Inflammatory macrophage (primary cell): ENCODE measurements around the gene IFI44L.

Source experiments
- DNase-seq, 2 donors: peaks; one replicate each; pipeline ENCODE4 v3.0.0-alpha.2; 2020 to 2022

The IFI44L gene

GRCh38 chr1:78645723-78646122 is 25.5 kb downstream of the IFI44L start:
- peak; percentile 65 to 76 for DNase-seq

GRCh38 chr1:78647238-78647637 is 27.0 kb downstream of the IFI44L start:
- no peak for DNase-seq

- peak; percentile 83 to 87 for DNase-seq
Observed at GRCh38 chr1:78649628-78650027, 29.4 kb downstream of the IFI44L start, which contains the start of gene IFI44. IFI44 (plus strand) TSS chr1:78649831; CDS start chr1:78650196, 365 bp downstream.

- DNase-seq, result peak; percentile 24 to 61
Observed at GRCh38 chr1:78650114-78650660, 29.9 kb downstream of the IFI44L start.

- peak in 1 of 2 donors; percentile 31 for DNase-seq
Observed at GRCh38 chr1:78651241-78651640, 31.0 kb downstream of the IFI44L start.

- no peak for DNase-seq
Observed at GRCh38 chr1:78652019-78652560, 31.8 kb downstream of the IFI44L start.

GRCh38 chr1:78658901-78659300 is 38.7 kb downstream of the IFI44L start:
- DNase-seq, result no peak

GRCh38 chr1:78663923-78664322 is 43.7 kb downstream of the IFI44L start:
- no peak for DNase-seq

GRCh38 chr1:78664763-78665162 is 44.5 kb downstream of the IFI44L start:
- no peak for DNase-seq

- no peak for DNase-seq
Observed at GRCh38 chr1:78665809-78666208, 45.6 kb downstream of the IFI44L start.

GRCh38 chr1:78667939-78668338 is 47.7 kb downstream of the IFI44L start:
- no peak for DNase-seq

- no peak for DNase-seq
Observed at GRCh38 chr1:78668427-78668826, 48.2 kb downstream of the IFI44L start.

- DNase-seq, result no peak
Observed at GRCh38 chr1:78672428-78672827, 52.2 kb downstream of the IFI44L start.

GRCh38 chr1:78673120-78673519 is 52.9 kb downstream of the IFI44L start:
- no peak for DNase-seq

- peak; percentile 75 to 77 for DNase-seq
Observed at GRCh38 chr1:78676347-78676982, 56.2 kb downstream of the IFI44L start.

- no peak for DNase-seq
Observed at GRCh38 chr1:78676993-78677392, 56.7 kb downstream of the IFI44L start.

GRCh38 chr1:78677788-78678187 is 57.5 kb downstream of the IFI44L start:
- DNase-seq, result no peak

GRCh38 chr1:78678324-78678723 is 58.1 kb downstream of the IFI44L start:
- no peak for DNase-seq

- DNase-seq, result no peak
Observed at GRCh38 chr1:78681265-78681664, 61.0 kb downstream of the IFI44L start.

- DNase-seq, result no peak
Observed at GRCh38 chr1:78682496-78682895, 62.2 kb downstream of the IFI44L start.

- DNase-seq, result no peak
Observed at GRCh38 chr1:78683079-78683478, 62.8 kb downstream of the IFI44L start.

- DNase-seq, result no peak
Observed at GRCh38 chr1:78687315-78687714, 67.1 kb downstream of the IFI44L start.

- no peak for DNase-seq
Observed at GRCh38 chr1:78687914-78688313, 67.7 kb downstream of the IFI44L start.

- no peak for DNase-seq
Observed at GRCh38 chr1:78688697-78689096, 68.4 kb downstream of the IFI44L start.
